Inflammatory macrophage (primary cell): ENCODE data around the gene PRKG1.

Experiments used
- DNase-seq, 2 donors: peaks; one replicate each; pipeline ENCODE4 v3.0.0-alpha.2; 2020 to 2022

The PRKG1 gene

DNA sequence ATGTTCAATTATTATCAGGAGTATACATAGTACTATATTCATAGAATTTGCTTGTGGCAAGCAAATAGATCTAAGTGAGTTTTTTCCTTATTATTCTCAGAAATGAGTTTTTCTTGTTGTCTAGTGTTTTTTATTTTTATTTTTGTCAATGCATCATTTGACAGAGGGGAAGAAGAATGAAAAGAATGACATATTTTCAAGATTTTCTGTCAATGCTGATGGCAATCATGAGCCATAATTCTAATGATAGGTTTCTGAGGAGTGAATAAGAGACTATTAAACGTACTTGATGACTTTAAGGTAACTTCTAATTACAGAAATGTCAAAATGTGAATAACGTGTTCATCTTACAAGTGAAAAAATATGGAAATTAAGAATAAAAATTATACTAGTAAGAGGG, 769.7 kb downstream of the PRKG1 start:
- DNase-seq: no peak

GRCh38 chr10:51846856-51847506, 772.7 kb downstream of the PRKG1 start:
- no peak for DNase-seq

DNA sequence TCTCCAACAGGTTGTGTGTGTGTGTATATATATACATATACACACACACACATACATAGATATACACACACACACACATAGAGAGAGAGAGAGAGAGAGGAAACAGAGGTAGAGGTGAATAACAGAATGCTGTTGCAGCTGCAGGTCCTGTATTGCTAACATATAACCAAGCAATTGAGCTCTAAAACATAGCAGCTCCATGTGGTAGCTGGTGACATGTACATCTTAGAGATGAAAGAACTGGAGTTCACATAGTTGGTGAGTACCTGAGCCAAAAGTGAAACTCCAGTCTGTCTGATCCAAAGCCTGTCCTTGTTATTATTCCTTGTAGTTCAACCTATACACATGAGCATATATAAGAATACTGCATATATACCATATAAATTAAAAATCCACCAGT, 778.0 kb downstream of the PRKG1 start:
- no peak for DNase-seq

GRCh38 chr10:51857305-51857704, 783.0 kb downstream of the PRKG1 start:
- DNase-seq: no peak

DNA sequence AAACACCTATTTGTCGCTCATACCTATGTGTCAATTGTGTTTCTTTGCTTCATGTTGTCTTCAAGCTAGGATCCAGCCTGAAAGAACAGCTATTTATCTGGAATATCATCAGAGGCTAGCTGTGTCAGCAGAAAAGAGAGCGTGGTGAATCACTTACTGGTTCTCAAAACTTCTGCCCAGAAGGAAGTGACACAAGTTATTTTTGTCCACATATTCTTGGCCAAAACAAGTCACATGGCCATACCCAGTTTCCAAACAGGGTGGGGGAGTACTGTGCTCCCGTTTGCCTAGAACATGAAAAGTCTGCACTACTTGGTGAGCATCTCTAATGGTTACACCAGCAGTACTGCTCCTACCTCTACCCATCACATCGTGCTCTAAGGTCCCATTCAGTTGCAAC, 786.0 kb downstream of the PRKG1 start:
- DNase-seq: peak; percentile 11 to 42

- DNase-seq: no peak
Measured at GRCh38 chr10:51861051-51861450, 786.8 kb downstream of the PRKG1 start.

DNA sequence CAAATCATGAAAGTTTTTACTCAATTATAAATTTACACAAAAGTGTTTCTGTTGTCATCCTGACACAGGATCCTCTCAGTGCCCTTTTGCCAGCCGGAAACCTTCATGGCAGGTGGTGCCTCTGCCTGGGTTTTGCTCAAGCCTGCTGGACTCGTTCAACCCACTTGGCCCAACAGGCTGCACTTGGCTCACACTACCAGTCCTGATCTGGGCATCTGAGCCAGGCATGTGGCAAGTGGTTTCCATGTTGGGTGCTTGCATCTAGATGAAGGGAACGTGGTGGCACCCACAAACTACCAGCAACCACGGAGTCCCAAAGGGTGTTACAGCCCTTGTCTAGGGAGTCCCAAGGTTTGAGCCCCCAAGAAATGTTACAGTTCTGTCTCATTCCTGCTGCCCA, 787.4 kb downstream of the PRKG1 start:
- no peak for DNase-seq

- DNase-seq: no peak
Measured at GRCh38 chr10:51862149-51862548, 787.9 kb downstream of the PRKG1 start.

DNA sequence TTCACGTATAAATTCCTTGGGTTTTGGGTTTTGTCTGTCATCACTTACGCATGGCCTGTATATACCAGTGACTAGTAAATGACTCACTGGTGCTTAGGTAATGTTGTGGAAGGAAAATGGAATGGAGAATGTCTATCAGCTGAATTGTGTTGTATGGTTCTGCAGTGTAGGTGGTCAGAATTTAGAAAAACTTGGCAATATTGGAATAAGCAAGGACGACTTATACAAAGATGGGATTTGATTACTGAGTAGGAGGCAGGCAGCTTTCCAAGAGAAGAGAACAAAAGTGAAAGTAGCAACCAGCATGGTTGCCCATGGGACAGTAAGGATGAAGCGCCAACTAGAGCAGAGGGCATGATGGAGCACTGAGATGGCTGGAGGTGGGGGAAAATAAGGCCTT, 793.7 kb downstream of the PRKG1 start:
- no peak for DNase-seq

DNA sequence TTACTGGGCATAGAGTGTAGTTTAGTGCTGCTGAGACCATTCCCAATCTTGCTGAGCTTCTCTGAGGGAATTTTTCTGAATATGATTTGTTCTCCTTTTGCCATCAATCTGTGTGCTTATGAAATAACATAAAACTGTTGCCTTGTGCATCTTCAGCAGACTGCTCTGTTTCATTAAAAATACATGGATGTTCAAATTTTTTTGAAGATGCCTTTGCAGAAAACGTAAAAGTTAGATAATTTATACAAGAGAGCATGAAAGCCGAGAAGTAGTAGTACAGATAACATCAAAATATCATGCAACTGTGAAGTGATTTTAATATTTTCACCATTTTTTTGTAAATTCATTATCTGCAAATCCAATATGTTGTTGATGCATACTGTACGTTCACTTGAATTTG, 799.8 kb downstream of the PRKG1 start:
- no peak for DNase-seq

- no peak for DNase-seq
Measured at GRCh38 chr10:51875610-51876009, 801.3 kb downstream of the PRKG1 start.

GRCh38 chr10:51876503-51876902, 802.2 kb downstream of the PRKG1 start:
- DNase-seq: no peak

- no peak for DNase-seq
Measured at GRCh38 chr10:51876979-51877378, 802.7 kb downstream of the PRKG1 start.

DNA sequence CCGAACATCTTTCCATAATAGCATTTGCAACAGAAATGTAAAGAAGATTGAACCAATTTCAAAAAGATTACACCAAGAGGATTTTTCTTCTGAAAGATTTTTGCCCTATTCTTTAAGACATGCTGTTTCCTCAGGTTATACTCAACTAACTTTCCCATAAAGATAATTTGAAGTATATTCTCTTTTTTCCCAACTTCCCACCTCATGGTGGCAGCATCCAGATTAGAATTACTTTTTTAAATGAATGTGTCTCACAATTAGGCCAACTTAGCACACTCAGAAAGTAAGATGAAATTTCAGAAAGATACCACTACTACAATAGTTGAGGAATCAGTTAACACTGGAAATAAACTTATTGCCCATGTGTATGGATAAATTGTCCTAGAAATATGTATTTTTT, 803.3 kb downstream of the PRKG1 start:
- DNase-seq: no peak

DNA sequence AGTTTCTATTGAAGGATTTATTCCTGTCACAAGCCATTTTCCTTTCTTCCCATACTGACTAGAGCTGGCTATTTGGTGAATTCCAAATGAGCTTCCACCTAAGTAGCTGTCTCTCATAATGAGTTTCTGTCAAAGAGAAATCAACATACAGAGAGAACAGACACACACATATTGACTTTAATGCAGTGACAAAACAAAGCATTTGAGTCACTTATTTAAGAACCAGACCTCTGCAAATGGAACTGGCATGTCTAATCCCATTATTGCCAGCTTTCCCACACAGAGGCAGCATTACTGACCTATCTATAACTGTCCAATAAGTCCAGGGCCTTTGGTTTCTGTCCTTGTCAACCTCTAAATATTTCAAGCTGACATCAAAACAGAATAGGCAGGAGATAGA, 804.4 kb downstream of the PRKG1 start:
- DNase-seq: no peak

DNA sequence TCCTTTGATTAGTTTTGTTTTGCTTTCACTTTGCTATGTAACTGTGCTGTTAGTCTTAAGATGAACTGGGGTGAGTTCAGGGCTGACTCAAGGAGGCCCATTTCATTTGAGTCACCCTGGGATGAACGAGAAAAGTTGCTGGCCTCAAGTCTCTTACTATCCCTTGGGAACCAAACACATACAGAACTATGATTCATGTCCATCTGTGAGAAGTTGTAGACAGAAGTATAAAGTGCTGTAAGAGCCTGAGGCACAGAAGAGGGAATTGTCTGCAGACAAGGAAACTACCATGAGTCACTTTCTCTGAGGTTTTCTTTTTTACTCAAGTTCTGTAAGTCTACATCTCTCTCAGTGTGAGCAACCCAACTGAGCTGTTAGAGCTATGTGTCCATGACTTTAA, 805.0 kb downstream of the PRKG1 start:
- DNase-seq: no peak

DNA sequence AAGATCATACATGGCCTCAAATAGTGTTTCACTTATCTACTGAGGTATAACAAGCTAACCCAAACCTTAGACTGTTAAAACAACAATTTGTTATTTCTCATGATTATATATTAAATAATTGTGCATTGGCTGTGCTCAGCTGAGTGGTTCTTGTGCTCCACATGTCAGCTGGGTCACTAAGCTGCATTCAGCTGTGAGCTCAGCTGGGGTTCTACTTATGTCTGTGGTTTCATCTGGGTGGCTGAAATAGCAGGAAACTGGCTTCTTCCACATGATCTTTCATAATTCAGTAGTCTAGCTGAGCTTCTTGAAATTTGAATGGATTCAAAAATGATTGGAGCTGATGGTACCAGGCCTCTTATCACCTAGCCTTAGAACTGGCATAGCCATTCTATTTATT, 806.9 kb downstream of the PRKG1 start:
- DNase-seq: no peak

DNA sequence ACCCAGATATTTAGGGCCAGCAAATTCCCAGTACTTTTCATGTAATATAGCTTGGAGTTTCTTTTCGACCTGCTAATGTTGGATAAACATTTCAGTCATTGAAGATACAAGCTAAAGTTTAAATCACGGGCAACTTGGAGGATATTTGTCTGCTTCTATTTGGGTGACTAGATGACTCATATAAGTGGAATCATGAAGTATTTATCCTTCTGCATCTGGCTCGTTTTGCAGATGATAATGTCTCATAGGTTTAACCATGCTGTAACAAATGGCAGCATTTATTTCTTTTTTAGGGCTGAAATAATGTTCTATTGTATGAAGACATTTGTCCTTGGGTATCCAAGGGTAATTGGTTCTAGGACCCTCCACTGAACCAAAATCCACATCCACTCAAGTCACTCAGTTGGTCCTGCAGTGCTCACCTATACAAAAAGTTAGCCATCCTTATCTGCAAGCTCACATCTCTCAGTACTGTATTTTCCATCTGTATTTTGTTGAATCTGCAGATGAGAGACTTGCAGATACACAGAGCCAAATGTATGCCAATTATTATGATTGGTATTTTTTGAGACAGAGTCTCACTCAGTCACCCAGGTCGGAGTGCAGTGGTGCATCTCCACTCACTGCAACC, 812.3 kb downstream of the PRKG1 start:
- DNase-seq: no peak

GRCh38 chr10:51888263-51888662, 814.0 kb downstream of the PRKG1 start:
- no peak for DNase-seq

GRCh38 chr10:51892313-51892712, 818.0 kb downstream of the PRKG1 start:
- DNase-seq: no peak

DNA sequence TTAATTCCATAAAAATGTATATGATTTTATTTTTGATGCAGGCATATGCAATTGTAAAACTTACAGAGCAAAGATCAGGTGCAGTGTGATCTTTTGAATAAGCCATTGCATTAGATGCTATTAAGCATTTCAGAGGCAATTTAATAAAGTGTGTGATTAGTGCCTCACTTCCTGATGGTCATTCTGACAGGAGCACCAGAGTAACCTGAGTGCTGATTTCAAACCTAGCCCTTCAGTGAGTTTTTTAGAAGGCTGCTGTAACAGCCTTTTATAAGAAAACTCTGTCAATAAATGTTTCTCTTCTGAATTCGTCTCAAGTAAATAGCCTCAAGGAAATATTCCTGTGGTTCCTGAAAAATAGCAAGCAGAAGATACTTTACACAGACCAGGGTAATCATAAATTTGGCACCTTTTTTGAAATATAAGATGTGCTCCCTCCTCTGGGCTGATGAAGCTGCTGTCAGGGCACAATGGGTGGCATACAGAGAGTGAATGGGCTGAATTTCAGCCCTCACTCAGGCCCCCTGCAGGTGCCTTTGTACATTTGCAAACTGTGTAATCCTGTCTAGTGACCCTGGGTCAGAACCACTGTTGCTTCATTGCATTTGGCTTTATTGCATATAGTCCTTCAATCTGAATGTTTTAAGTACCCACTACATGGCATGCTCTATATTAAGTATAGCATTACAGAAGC, 818.8 kb downstream of the PRKG1 start:
- DNase-seq: no peak

- DNase-seq: no peak
Measured at GRCh38 chr10:51894771-51895578, 820.7 kb downstream of the PRKG1 start.

DNA sequence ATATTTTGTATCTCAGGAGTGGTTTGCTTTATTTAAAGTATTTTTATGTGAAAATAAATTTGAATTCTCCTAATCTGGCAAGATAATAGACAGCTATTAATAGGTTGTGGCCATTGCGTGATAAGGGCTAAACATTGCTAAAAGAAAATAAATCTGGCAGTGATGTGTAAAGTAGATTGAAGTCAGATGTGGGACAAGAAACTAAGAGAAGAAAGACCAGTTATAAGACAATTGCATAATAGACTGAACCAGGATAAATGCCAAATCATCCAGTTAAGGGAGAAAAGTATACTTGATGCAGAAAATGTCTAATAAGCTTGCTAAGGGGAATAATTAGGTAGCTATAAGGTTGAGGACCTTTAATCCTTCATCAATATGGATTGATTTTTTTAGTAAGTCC, 822.6 kb downstream of the PRKG1 start:
- no peak for DNase-seq
